Hepatocyte (in vitro differentiated cells): ENCODE data around the gene CCDC167.

Source experiments
- CTCF ChIP-seq: fragments of 200-600 bp; sonication (generic); IDR thresholded peaks from 2 replicates; pipeline ENCODE4 v1.5.1; 2016; ENCODE audit warnings: antibody characterized with exemption, mild to moderate bottlenecking; ENCODE audit not compliant: poor library complexity
- EZH2 ChIP-seq: fragments of 200-600 bp; sonication (generic); IDR thresholded peaks from 2 replicates; pipeline ENCODE4 v1.6.1; 2016; ENCODE audit warnings: antibody characterized with exemption, mild to moderate bottlenecking, borderline replicate concordance
- EZH2phosphoT487 ChIP-seq: fragments of 200-600 bp; sonication (generic); IDR thresholded peaks from one replicate; pipeline ENCODE4 v1.6.1; 2018; ENCODE audit warnings: antibody characterized with exemption, mild to moderate bottlenecking, low read depth, moderate library complexity; ENCODE audit not compliant: unreplicated experiment, severe bottlenecking

- TF ChIP-seq CTCF (no peak), EZH2phosphoT487 (no peak), EZH2 (no peak)
Measured at GRCh38 chr6:37544530-37544929, 44.8 kb upstream of the CCDC167 start.
